Mesenchymal stem cell (in vitro differentiated cells and primary cell): ENCODE results near the gene RAB11FIP4.

Experiments used
- DNase-seq: peaks from one replicate; pipeline ENCODE4 v3.0.0-alpha.2; 2013
- H2AFZ ChIP-seq: one replicate; pipeline ENCODE4 v1.6.1; 2013; ENCODE audit warnings: low read depth, mild to moderate bottlenecking, control low read depth, inconsistent platforms, low read length, moderate library complexity
- H2AK5ac ChIP-seq: 2 replicates; pipeline ENCODE4 v1.6.1; 2013; ENCODE audit warnings: low read length, moderate library complexity, mild to moderate bottlenecking, inconsistent platforms; ENCODE audit not compliant: severe bottlenecking
- H2BK120ac ChIP-seq: one replicate; pipeline ENCODE4 v1.6.1; 2013; ENCODE audit warnings: low read depth, mild to moderate bottlenecking, inconsistent platforms, low read length, moderate library complexity
- H2BK12ac ChIP-seq, 2 experiments: one replicate each; pipeline ENCODE4 v1.6.1; 2013; ENCODE audit warnings: inconsistent platforms in 2 of 2, low read length in 2 of 2, mild to moderate bottlenecking in 2 of 2, moderate library complexity in 2 of 2, control low read depth in 1 of 2
- H2BK15ac ChIP-seq: one replicate; pipeline ENCODE4 v1.6.1; 2013; ENCODE audit warnings: mild to moderate bottlenecking, low read depth, inconsistent platforms; ENCODE audit not compliant: poor library complexity, severe bottlenecking
- H2BK5ac ChIP-seq: 2 replicates; pipeline ENCODE4 v1.6.1; 2013; ENCODE audit warnings: low read depth, mild to moderate bottlenecking, low read length, control low read depth, inconsistent platforms; ENCODE audit not compliant: poor library complexity, severe bottlenecking
- H3K14ac ChIP-seq, 2 experiments: one replicate each; pipeline ENCODE4 v1.6.1; 2013; ENCODE audit warnings: inconsistent platforms in 2 of 2, low read length in 2 of 2, control low read depth in 1 of 2, mild to moderate bottlenecking in 1 of 2, moderate library complexity in 1 of 2
- H3K18ac ChIP-seq, 2 experiments: one replicate each; pipeline ENCODE4 v1.6.1; 2013; ENCODE audit warnings: inconsistent platforms in 2 of 2, low read length in 2 of 2, control low read depth in 1 of 2, low read depth in 1 of 2, mild to moderate bottlenecking in 1 of 2
- H3K23ac ChIP-seq, 2 experiments: one replicate each; pipeline ENCODE4 v1.6.1; 2013; ENCODE audit warnings: inconsistent platforms in 2 of 2, low read length in 2 of 2, mild to moderate bottlenecking in 2 of 2, moderate library complexity in 2 of 2, control low read depth in 1 of 2
- H3K27ac ChIP-seq: 2 replicates; pipeline ENCODE4 v1.5.1; 2013; ENCODE audit warnings: mild to moderate bottlenecking, moderate library complexity, low read length, control low read depth, inconsistent platforms; ENCODE audit not compliant: poor library complexity, severe bottlenecking
- H3K27me3 ChIP-seq, 2 experiments: 2 replicates each; pipeline versions ENCODE4 v1.6.1 to v1.7.0; 2013; ENCODE audit warnings: low read length in 2 of 2, mild to moderate bottlenecking in 2 of 2, moderate library complexity in 2 of 2, control low read depth in 1 of 2, inconsistent platforms in 1 of 2; ENCODE audit not compliant: control insufficient read depth in 1 of 2, insufficient read depth in 1 of 2
- H3K36me3 ChIP-seq, 2 experiments: 2 replicates each; pipeline versions ENCODE4 v1.6.1 to v1.7.0; 2013; ENCODE audit warnings: low read length in 2 of 2, control low read depth in 1 of 2, inconsistent platforms in 1 of 2, low read depth in 1 of 2, mild to moderate bottlenecking in 1 of 2; ENCODE audit not compliant: insufficient read depth in 2 of 2, control insufficient read depth in 1 of 2
- H3K4ac ChIP-seq, 2 experiments: one replicate each; pipeline ENCODE4 v1.6.1; 2013; ENCODE audit warnings: inconsistent platforms in 2 of 2, low read length in 2 of 2, mild to moderate bottlenecking in 2 of 2, moderate library complexity in 2 of 2, control low read depth in 1 of 2, low read depth in 1 of 2
- H3K4me1 ChIP-seq: 2 replicates; pipeline ENCODE4 v1.6.1; 2013; ENCODE audit warnings: low read depth, low read length, control low read depth; ENCODE audit not compliant: control insufficient read depth, insufficient read depth
- H3K4me2 ChIP-seq: 2 replicates; pipeline ENCODE4 v1.6.1; 2013; ENCODE audit warnings: low read length, mild to moderate bottlenecking, inconsistent platforms; ENCODE audit not compliant: poor library complexity, severe bottlenecking
- H3K4me3 ChIP-seq, 2 experiments: 2 replicates each; pipeline versions ENCODE4 v1.5.1 to v1.7.0; 2013; ENCODE audit warnings: low read length in 2 of 2, mild to moderate bottlenecking in 2 of 2, control low read depth in 1 of 2, low read depth in 1 of 2; ENCODE audit not compliant: insufficient read depth in 1 of 2
- H3K79me1 ChIP-seq: replicated peaks from 2 replicates; pipeline ENCODE4 v1.6.1; 2013; ENCODE audit warnings: mild to moderate bottlenecking, control low read depth, low read length, inconsistent platforms; ENCODE audit not compliant: poor library complexity, severe bottlenecking
- H3K9ac ChIP-seq: 2 replicates; pipeline ENCODE4 v1.7.0; 2013; ENCODE audit warnings: mild to moderate bottlenecking, low read length, moderate library complexity
- H3K9me3 ChIP-seq: 2 replicates; pipeline ENCODE4 v1.7.0; 2013; ENCODE audit warnings: mild to moderate bottlenecking, low read length; ENCODE audit not compliant: control insufficient read depth
- H4K8ac ChIP-seq: one replicate; pipeline ENCODE4 v1.6.1; 2013; ENCODE audit warnings: inconsistent platforms, mild to moderate bottlenecking, low read length, moderate library complexity
- H4K91ac ChIP-seq: one replicate; pipeline ENCODE4 v1.6.1; 2013; ENCODE audit warnings: mild to moderate bottlenecking, low read length, inconsistent platforms
- WGBS: methylation state at CpG from one replicate; pipeline ENCODE4 v1.1.7; 2013; ENCODE audit warnings: mixed read lengths; 5-methylcytosine and 5-hydroxymethylcytosine counted together

RAB11FIP4 gene

GRCh38 chr17:31523862-31524730, 132.6 kb downstream of the RAB11FIP4 start:
- Histone ChIP-seq H3K14ac (no peak overlapping the region), H3K23ac (no peak overlapping the region), H4K8ac (no peak overlapping the region), H3K4me3 (no peak overlapping the region), H3K9me3 (no peaks in the 10 kb centered on the region), H3K79me1 (no peaks in the 10 kb centered on the region), H3K4me2 (no peak overlapping the region), H2BK12ac (no peak overlapping the region), H3K9ac (no peak overlapping the region), H4K91ac (no peak overlapping the region), H3K36me3 (no peaks in the 10 kb centered on the region), H2BK5ac (no peak overlapping the region), H3K4ac (no peak overlapping the region), H3K4me1 (peaks cover 5% of the 10 kb centered on the region), H2AFZ (no peak overlapping the region), H3K18ac (no peak overlapping the region), H2BK15ac (no peak overlapping the region), H2AK5ac (no peak overlapping the region), H3K27ac (no peak overlapping the region), H2BK120ac (no peak overlapping the region), H3K27me3 (peaks cover 0 to 30% of the 10 kb centered on the region in 2 experiments)
- DNase-seq = no peak
- WGBS = 91% methylated on average over 14 of the region's 14 CpGs

- Histone ChIP-seq H3K79me1 (no peaks in the 10 kb centered on the region), H2BK5ac (no peak overlapping the region), H2BK15ac (no peak overlapping the region), H3K4me1 (peaks cover 5% of the 10 kb centered on the region), H3K4ac (no peak overlapping the region), H3K27ac (no peak overlapping the region), H4K8ac (no peak overlapping the region), H3K9me3 (no peaks in the 10 kb centered on the region), H3K9ac (no peak overlapping the region), H3K14ac (no peak overlapping the region), H3K4me3 (no peak overlapping the region), H3K18ac (peak overlapping the region in 1 of 2 experiments; percentile 14), H2AFZ (no peak overlapping the region), H3K36me3 (no peaks in the 10 kb centered on the region), H3K27me3 (peaks cover 4 to 25% of the 10 kb centered on the region in 2 experiments), H2AK5ac (no peak overlapping the region), H3K4me2 (no peak overlapping the region), H2BK120ac (no peak overlapping the region), H4K91ac (no peak overlapping the region), H3K23ac (no peak overlapping the region), H2BK12ac (no peak overlapping the region)
- WGBS = 74% methylated on average over 31 of the region's 31 CpGs
- peak; percentile 86 for DNase-seq
Observed at GRCh38 chr17:31524926-31525800, 133.7 kb downstream of the RAB11FIP4 start.

- H4K91ac ChIP-seq = no peak overlapping the region
- H2AK5ac ChIP-seq = no peak overlapping the region
- no peak overlapping the region for H2BK12ac ChIP-seq
- H3K4me1 ChIP-seq = peaks cover 5% of the 10 kb centered on the region
- no peaks in the 10 kb centered on the region for H3K9me3 ChIP-seq
- peaks cover 4 to 25% of the 10 kb centered on the region in 2 experiments for H3K27me3 ChIP-seq
- no peak overlapping the region for H3K4ac ChIP-seq
- no peak overlapping the region for H3K14ac ChIP-seq
- H3K27ac ChIP-seq = no peak overlapping the region
- no peak overlapping the region for H4K8ac ChIP-seq
- H3K36me3 ChIP-seq = no peaks in the 10 kb centered on the region
- H2AFZ ChIP-seq = no peak overlapping the region
- H3K4me2 ChIP-seq = no peak overlapping the region
- no peaks in the 10 kb centered on the region for H3K79me1 ChIP-seq
- DNase-seq = peak; percentile 21
- H2BK5ac ChIP-seq = no peak overlapping the region
- no peak overlapping the region for H2BK120ac ChIP-seq
- no peak overlapping the region for H2BK15ac ChIP-seq
- no peak overlapping the region for H3K4me3 ChIP-seq
- H3K18ac ChIP-seq = no peak overlapping the region
- H3K9ac ChIP-seq = no peak overlapping the region
- no peak overlapping the region for H3K23ac ChIP-seq
- WGBS = 87% methylated on average over 19 of the region's 21 CpGs
Observed at GRCh38 chr17:31525801-31526549, 134.5 kb downstream of the RAB11FIP4 start.
